Heart left ventricle (tissue), 16 donors: ENCODE data around the gene TP53TG5. TPM values are rescaled to one million over a fixed set of nuclear protein-coding genes. Genes with fewer than 3 reads are reported as not detected.
A peak's percentile ranks its signal among the peaks of the same experiment; 100 is the strongest.

Experiments
- ATAC-seq, 4 donors: fragments of 200-7000 bp; cut with Tn5 transposase; one replicate each; pipeline ENCODE4 v1.9.1; 2020 to 2022; ENCODE audit warnings: moderate library complexity in 4 of 4, mild to moderate bottlenecking in 3 of 4, moderate number of reproducible peaks in 1 of 4
- DNase-seq, 5 donors: peaks; one replicate each; pipeline ENCODE4 v3.0.0-alpha.2; 2020
- H3K27ac ChIP-seq, 12 donors: fragments of 200-600 bp; sonication (generic) in 4 of 12; one replicate each; pipeline versions ENCODE4 v1.5.0 to v1.8.0; 2016 to 2022; ENCODE audit warnings: mild to moderate bottlenecking in 2 of 12
- H3K27me3 ChIP-seq, 9 donors: fragments of 200-600 bp; sonication (generic) in 2 of 9; one replicate each; pipeline versions ENCODE4 v1.5.1 to v1.8.0; 2016 to 2022; ENCODE audit warnings: mild to moderate bottlenecking in 3 of 9
- H3K36me3 ChIP-seq, 9 donors: fragments of 200-600 bp; sonication (generic) in 2 of 9; one replicate each; pipeline versions ENCODE4 v1.5.0 to v1.8.0; 2018 to 2022; ENCODE audit warnings: mild to moderate bottlenecking in 2 of 9
- H3K4me1 ChIP-seq, 12 donors: fragments of 200-600 bp; sonication (generic) in 4 of 12; one replicate each; pipeline versions ENCODE4 v1.5.0 to v1.8.0; 2016 to 2022; ENCODE audit warnings: mild to moderate bottlenecking in 3 of 12
- H3K4me3 ChIP-seq, 12 donors: fragments of 200-600 bp; sonication (generic) in 4 of 12; one replicate each; pipeline versions ENCODE4 v1.5.0 to v1.8.0; 2017 to 2022; ENCODE audit warnings: mild to moderate bottlenecking in 9 of 12, moderate library complexity in 4 of 12
- H3K9me3 ChIP-seq, 12 donors: fragments of 200-600 bp; sonication (generic) in 4 of 12; one replicate each; pipeline versions ENCODE4 v1.5.0 to v1.8.0; 2016 to 2022; ENCODE audit warnings: mild to moderate bottlenecking in 1 of 12
- POLR2A ChIP-seq, 2 donors: fragments of 450-650 bp; IDR thresholded peaks; one replicate each; pipeline ENCODE4 v1.6.1; 2017; ENCODE audit warnings: antibody characterized with exemption in 2 of 2, mild to moderate bottlenecking in 2 of 2, moderate library complexity in 2 of 2
- WGBS, 4 donors: extraction: QIAGEN DNeasy Blood & Tissue Kit in 2 of 4; methylation state at CpG; one replicate each; pipeline versions ENCODE4 v1.1.5 to v1.1.7; 2013 to 2018; 5-methylcytosine and 5-hydroxymethylcytosine counted together
- intact Hi-C, 10 donors: fragments of 100-400 bp; cut with DNase I; formaldehyde crosslinking; loops; one replicate each; pipeline versions ENCODE4 v1.11.1 to v1.14.2; 2022
- polyA plus RNA-seq, 2 donors: library from polyadenylated mRNA; stranded (reverse); fragments of 200-250 nt; gene quantifications; one replicate each; pipeline ENCODE4 v1.2.3, GENCODE V29; 2013
- total RNA-seq, 9 donors: library from RNA; depleted of rRNA in 2 of 9; stranded (reverse); fragments of >200 nt in 2 of 9; fragmentation: NEBNext Ultra II Directional in 3 of 9; extraction: Animal tissue kit (Norgen Biotek cat#: 25700) in 3 of 9; gene quantifications; one replicate each; pipeline versions ENCODE4 v1.1.0 to v1.2.4, GENCODE V29; 2016 to 2023
- TF ChIP-seq, protein P1 (sequence below), 12 donors: fragments of 200-600 bp; sonication (generic) in 4 of 12; IDR thresholded peaks; one replicate each; pipeline versions ENCODE4 v1.5.0 to v1.8.0; 2018 to 2022; ENCODE audit warnings: antibody characterized with exemption in 12 of 12, mild to moderate bottlenecking in 5 of 12
- donor health status: ischemic (EF 13 %, LVEDD 7.1; RV severe dilation, severe dysfunction).
- donor health status: healthy with polysubstance abuse.
- donor health status: DM: no; HTN: yes; CAD: no.
- donor health status: DM: no; HTN: no; CAD: no.
- donor health status: ischemic (EF 25% LVEDD 6.9; RV normal size, moderate dysfunction).
- donor health status: ischemic (EF 25% LVEDD 5.7; RV mildly dilated, moderate dysfunction).
- donor health status: healthy.
- donor health status: DM: yes; HTN: yes; CAD: no.
- donor health status: ischemic (EF 35%, LVEDD 5.7; RV mildly dilated, moderate dysfunction).
- donor health status: nonischemic (EF 11% LVEDD 7.7; RV severe dilation, severe dysfunction).
- donor health status: DM: yes; HTN: yes; CAD: no.
- donor health status: PGD.
- donor health status: ischemic (EF 29% LVEDD 5.4; RV normal size, mild dysfunction).
- donor health status: nonischemic (EF 23%, LVEDD 6.1; RV moderate dilation, normal function).

Gene TP53TG5
- total and polyA plus RNA-seq, 11 donors: 0.32 to 3.2 (median 0.76) TPM; not detected in 2

DNA sequence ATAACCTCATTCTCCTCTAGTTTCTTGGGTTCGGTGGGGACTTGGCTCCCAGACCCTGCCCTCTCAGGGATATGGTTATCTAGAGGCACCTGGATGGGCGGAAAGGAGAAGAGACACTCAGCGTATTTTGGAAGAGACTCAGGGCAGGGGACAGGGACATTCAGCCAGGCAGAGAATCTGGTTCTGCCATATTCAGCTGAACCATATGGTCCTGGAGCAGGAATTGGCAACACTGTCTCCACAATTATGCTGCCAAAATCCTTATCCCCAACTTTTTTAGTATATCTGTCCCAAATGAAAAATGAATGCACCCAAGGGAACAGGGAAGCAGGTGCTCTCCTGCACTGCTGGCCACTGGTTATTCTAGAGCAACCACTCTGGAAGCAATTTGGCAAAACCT lies 47.6 kb downstream of the TP53TG5 start:
- Histone ChIP-seq H3K4me1 (peaks cover 0 to 5% (median 0%) of the 10 kb centered on the region in 12 donors), H3K27me3 (no peaks in the 10 kb centered on the region), H3K36me3 (peaks cover 0 to 94% (median 78%) of the 10 kb centered on the region in 9 donors), H3K4me3 (no peak overlapping the region), H3K27ac (peak overlapping the region in 1 of 12 donors; percentile 17), H3K9me3 (no peaks in the 10 kb centered on the region)
- TF ChIP-seq POLR2A (IDR thresholded peaks at IDR 0.05): no peak
- TF ChIP-seq, protein P1, sequence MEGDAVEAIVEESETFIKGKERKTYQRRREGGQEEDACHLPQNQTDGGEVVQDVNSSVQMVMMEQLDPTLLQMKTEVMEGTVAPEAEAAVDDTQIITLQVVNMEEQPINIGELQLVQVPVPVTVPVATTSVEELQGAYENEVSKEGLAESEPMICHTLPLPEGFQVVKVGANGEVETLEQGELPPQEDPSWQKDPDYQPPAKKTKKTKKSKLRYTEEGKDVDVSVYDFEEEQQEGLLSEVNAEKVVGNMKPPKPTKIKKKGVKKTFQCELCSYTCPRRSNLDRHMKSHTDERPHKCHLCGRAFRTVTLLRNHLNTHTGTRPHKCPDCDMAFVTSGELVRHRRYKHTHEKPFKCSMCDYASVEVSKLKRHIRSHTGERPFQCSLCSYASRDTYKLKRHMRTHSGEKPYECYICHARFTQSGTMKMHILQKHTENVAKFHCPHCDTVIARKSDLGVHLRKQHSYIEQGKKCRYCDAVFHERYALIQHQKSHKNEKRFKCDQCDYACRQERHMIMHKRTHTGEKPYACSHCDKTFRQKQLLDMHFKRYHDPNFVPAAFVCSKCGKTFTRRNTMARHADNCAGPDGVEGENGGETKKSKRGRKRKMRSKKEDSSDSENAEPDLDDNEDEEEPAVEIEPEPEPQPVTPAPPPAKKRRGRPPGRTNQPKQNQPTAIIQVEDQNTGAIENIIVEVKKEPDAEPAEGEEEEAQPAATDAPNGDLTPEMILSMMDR (IDR thresholded peaks at IDR 0.05): no peak
- no peak for DNase-seq
- ATAC-seq: no peak
- WGBS, 4 donors: 89 to 95% (median 91%) methylated on average over 3 of the region's 3 CpGs
- intact Hi-C loops: no loop called here

DNA sequence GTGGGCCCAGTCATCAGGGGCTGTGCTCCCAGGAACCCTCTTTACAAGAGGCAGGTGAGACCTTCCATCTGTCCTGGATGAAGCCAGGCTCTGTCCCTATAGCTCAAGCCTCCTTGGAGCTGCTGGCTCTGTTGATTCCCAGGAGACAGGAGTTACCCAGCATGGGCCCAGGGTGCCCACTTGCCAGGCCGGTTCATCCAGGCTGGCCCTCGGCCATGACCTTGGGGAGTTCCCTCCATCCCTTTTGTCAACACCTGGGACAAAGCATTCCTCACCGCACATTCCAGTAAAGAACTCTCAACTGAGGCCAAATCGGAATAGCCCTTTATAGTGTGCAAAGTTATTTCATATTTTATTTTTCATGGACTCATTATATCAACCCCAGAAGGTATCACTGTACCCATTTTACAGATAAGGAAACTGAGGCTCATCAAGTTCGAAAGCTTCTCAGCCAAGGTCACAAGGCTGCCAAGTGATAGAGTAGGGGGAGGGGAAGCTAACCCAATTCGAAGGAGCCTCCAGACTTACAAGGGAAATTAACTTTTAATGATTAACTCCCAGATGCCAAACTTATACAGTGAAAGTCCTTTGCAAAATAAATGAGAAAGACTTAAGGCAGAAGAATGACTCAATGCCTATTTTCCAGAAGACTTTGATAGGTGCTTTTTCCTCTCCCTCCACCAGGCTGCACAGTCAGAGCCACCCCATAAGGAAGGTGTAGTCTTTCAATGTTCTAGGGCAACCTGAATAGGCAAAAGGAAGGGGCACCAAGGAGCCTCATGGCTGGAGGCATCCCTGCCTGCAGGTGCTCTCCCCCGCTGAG lies 48.4 kb downstream of the TP53TG5 start:
- 75 to 81% (median 77%) methylated on average over 7 of the region's 7 CpGs for WGBS, 4 donors
- intact Hi-C loops: loop anchor here in 2 of 10 donors (5.0 kb wide), 2 partner anchors 33 to 43 kb away; partner anchors contain the start of gene SYS1 (in 1 of the 2)
- no peak for ATAC-seq
- H3K4me1 ChIP-seq: peaks cover 0 to 5% (median 0%) of the 10 kb centered on the region in 12 donors
- peaks cover 0 to 94% (median 75%) of the 10 kb centered on the region in 9 donors for H3K36me3 ChIP-seq
- H3K4me3 ChIP-seq: no peak overlapping the region
- no peak for DNase-seq
- H3K9me3 ChIP-seq: no peaks in the 10 kb centered on the region
- peak overlapping the region in 1 of 12 donors; percentile 19 for H3K27ac ChIP-seq
- no peak for TF ChIP-seq POLR2A (IDR thresholded peaks at IDR 0.05)
- TF ChIP-seq, protein P1 (IDR thresholded peaks at IDR 0.05): no peak
- H3K27me3 ChIP-seq: no peaks in the 10 kb centered on the region

DNA sequence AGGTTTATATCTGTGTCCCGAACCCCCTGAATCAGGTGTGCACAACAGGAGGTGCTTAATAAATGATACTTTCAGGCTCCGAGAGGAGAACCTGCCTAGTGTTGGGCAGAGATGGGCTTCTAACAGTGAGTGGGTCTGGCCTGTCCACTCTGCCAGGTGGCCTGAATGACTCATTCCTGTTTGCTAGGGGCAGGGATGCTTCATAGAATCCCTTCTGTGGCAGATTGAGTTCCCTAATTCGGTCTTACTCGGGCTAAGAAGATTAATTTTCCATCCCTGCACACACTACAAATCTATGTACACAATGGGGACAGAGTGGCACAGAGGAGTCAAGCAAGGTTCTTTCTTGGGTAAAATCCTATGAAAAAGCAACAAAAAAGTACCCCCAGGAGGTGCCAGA lies 49.7 kb downstream of the TP53TG5 start:
- Histone ChIP-seq H3K36me3 (peaks cover 0 to 89% (median 71%) of the 10 kb centered on the region in 9 donors), H3K9me3 (no peaks in the 10 kb centered on the region), H3K4me3 (no peak overlapping the region), H3K27me3 (no peaks in the 10 kb centered on the region), H3K4me1 (peaks cover 0 to 5% (median 0%) of the 10 kb centered on the region in 12 donors), H3K27ac (peak overlapping the region in 1 of 12 donors; percentile 19)
- WGBS, 4 donors: 84 to 94% (median 89%) methylated on average over 4 of the region's 4 CpGs
- intact Hi-C loops: loop anchor here in 2 of 10 donors (5.0 kb wide), 2 partner anchors 34 to 44 kb away; partner anchors contain the start of gene SYS1 (in 1 of the 2)
- DNase-seq: no peak
- no peak for ATAC-seq
- TF ChIP-seq, protein P1 (IDR thresholded peaks at IDR 0.05): no peak
- no peak for TF ChIP-seq POLR2A (IDR thresholded peaks at IDR 0.05)

GRCh38 chr20:45325371-45325770 lies 52.8 kb downstream of the TP53TG5 start:
- Histone ChIP-seq H3K27me3 (no peaks in the 10 kb centered on the region), H3K4me1 (peaks cover 0 to 13% (median 0%) of the 10 kb centered on the region in 12 donors), H3K4me3 (no peak overlapping the region), H3K9me3 (no peaks in the 10 kb centered on the region), H3K36me3 (peaks cover 0 to 58% (median 41%) of the 10 kb centered on the region in 9 donors), H3K27ac (peak overlapping the region in 2 of 12 donors; percentile 25 to 41)
- intact Hi-C loops: loop anchor here in 2 of 10 donors (5.0 kb wide), 2 partner anchors 37 to 47 kb away; partner anchors contain the start of gene SYS1 (in 1 of the 2)
- ATAC-seq (peak in 1 of 4 donors; percentile 11), DNase-seq (no peak)
- TF ChIP-seq, protein P1 (IDR thresholded peaks at IDR 0.05): no peak
- WGBS, 4 donors: 41 to 69% (median 63%) methylated on average over 6 of the region's 6 CpGs
